IPS-NIHi11 (cell line): ENCODE measurements around the gene HP1BP3.
A peak's percentile ranks its signal among the peaks of the same experiment; 100 is the strongest.

Experiments used
- DNase-seq: peaks from one replicate; pipeline ENCODE4 v3.0.0; 2012; ENCODE audit warnings: mixed read lengths, low spot score

HP1BP3 gene

DNA sequence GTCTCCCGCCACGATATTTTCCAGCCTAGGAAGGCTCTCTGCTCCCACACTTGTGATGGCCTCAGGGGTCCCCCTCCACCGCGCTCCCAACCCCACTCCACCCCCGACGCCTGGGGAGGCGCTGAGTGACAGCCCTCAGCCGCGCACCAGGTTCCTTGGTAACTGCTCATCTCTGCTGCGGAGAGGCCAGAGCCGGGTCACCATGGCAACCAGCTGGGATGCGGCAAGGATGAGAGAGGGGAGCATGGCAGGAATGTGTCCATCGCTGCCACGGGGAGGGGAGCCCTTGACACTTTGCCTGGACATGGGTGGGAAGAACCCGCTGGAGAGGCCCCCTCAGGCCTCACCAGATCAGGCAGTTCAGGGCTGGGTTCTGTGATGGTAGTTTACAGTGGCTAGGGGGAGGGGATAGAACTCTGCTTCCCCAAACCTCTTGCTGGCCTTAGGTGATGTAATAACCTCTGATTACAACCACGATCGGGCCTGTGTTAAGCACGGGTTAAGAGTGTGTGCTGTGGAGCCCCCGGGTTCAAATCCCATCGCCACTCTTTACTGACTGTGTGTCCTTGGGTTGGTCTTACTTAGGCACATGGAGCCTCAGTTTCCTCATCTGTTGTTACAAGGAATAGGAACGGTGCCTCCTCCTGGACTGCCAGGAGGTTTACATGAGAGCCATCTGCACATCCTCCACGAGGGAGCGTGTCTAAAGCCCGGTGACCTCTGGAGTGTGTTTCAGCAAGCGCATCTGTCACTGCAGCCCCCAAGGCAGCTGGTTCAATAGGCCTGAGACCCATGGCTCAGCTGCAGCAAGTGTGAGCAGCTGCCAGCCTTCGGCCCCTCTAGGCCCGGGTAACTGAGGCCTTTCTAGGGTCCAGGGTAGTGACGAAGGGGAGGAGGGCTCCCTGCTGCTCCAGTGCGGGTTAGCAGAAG, 75.6 kb downstream of the HP1BP3 start:
- no peak for DNase-seq

DNA sequence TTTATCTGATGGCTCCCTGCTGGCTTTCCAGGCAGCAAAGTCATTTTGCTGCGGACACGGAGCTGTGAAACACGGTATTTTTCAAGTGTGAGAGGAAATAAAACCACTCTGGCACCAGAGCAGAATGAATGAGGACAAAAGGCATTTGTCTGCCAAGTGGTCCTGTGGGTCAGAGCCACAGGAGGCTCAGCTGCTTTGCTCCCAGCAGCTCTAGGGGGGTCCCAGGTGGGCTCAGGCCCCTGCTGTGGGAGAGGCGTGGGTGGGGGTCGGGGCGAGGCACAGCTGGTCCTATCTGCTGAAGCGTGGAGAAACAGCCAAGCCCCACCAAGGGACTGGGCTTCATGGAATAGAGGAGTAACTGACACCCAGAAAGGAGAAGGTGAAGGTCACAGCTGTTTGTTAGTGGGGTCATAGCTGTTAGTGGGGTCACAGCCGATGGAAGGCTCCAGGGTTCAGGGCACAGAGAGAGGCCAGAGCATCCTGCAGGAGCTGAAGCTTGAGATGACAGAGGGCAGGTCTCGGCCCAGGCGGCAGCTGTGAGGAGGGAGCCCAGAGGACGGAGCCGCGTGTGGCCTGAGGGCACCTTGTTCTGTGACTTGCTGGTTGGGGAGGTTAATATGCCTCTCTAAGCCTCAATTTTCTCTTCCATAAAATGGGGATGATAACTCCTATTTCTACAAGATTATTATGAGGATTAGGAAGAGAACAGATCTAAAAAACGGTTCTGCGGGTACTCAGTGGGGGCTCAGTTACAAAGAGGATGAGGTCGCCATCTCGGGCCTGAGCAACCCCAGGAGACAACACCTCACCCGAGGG, 76.4 kb downstream of the HP1BP3 start:
- DNase-seq: no peak

DNA sequence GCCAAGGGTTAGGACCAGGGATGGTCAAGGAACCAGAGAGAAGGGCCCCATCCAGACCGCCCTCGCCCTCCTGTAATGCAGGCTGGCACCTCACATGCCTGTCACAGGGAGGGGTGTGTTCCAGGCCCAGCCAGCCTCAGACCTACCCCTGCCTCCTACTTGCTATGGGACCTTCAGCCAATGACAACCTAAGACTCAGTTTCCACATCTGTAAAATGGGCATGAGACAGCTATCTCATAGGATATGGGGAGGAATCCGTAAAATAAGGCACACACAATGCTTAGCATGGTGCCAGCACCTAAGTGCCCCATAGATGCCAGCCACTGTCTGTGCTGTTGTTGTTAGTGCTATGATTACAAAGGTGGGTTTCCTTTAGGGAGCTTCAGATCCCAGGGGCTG, 77.2 kb downstream of the HP1BP3 start:
- no peak for DNase-seq

DNA sequence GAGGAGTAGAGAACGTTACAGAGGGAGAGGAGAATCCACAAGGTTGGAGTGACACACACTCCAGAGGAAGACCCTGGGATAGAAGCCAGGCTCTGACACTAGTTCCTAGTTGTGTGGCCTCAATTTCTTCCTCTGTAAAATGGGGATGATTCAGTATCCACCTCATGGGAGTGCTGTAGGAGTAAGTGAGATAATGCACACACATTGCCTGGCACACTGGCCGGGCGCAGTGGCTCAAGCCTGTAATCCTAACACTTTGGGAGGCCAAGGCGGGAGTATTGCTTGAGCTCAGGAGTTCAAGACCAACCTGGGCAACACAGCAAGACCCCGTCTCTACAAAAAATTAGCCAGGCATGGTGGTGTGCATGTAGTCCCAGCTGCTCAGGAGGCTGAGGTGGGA, 78.2 kb downstream of the HP1BP3 start:
- DNase-seq: no peak

DNA sequence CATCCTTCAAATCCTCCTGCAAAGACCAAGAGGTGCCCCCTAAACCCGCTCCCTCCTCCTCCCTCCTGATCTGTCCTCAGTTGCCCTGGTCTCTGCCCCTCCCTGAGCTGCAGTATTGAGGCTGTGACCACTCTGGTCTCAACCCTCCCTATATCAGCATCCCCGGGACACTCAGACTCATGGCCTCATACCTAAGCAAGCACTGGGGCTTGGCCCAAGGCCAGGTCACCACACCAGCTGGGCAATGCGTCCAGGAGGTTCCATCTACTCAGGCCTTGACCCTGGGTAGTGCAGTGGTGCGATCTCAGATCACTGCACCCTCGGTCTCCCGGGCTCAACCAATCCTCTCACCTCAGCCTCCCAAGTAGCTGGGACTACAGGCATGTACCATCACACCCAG, 79.0 kb downstream of the HP1BP3 start:
- no peak for DNase-seq

DNA sequence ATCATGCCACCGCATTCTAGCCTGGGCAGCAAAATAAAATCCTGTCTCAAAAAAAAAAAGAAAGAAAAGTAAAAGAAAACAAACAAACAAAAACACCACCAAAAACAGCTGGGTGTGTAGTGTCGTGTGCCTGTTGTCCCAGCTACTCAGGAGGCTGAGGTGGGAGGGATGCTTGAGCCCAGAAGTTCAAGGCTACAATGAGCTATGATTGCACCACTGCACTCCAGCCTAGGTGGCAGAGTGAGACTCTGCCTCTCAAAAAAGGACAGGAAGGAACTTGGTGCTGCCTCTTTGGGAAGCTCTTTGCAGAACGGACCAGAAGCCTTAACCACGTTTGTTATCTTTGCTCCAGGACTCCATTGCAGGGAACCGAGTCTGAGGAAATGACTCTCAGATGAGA, 80.3 kb downstream of the HP1BP3 start:
- no peak for DNase-seq

DNA sequence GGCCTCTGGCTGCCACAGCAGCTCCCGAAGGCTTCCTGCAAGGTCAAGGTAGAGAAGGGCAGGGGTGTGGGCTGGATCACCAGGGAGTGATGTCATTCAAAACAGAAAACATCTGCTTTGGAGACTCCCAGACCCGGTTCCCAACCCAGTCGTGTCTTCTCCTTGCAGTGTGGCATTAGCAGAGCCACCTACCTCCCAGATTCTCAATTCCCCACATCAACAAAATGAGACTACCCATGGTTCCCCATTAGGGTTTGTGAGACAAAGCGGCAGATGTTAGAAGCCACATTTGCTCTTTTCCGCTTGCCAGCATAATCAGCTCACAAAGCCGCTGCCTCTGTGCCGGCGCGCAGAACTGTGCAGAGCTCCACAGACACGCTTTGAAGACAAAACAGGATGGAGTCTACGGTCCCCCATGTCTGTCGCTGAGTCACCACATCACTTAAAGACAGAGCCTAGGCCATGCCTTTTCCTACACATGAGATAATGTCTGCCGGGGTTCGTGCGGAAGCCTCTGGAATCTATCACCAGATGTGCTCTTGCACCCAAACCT, 81.8 kb downstream of the HP1BP3 start:
- no peak for DNase-seq

DNA sequence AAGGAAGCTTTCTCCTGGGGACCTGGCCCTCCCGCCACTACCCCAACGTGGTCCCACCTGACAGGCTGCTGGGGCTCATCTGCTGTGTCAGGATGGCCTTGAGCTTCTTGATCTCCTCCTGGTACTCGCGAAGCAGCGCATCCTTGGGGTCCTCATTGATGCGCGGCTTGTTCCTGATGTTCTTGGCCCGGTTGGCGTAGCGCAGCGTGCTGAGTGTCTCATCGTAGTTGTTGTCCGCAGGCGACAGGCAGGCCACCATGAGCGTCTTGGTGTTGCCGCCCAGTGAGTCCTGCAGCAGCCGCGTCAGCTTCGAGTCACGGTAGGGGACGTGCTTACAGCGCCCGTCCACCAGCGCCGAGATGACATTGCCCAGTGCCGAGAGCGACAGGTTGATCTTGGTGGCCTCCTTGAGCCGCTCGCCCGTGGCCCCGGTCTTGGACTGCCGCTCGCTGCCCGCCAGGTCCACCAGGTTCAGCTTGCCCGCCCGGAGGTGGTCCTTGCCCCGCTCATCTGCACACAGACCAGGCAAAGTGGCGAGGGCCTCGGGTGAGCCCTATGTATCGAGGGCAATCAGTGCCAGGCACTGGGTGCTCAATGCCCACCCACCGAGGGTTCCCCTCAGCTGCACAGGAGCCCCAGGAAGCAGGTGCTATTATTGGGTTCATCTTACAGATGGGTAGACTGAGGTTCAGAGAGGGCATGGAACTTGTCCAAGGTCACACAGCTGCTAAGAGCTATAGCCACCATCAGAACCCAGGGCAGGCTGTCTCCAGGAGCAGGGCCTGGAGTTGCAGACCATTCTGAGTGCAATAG, 82.5 kb downstream of the HP1BP3 start:
- DNase-seq: no peak

DNA sequence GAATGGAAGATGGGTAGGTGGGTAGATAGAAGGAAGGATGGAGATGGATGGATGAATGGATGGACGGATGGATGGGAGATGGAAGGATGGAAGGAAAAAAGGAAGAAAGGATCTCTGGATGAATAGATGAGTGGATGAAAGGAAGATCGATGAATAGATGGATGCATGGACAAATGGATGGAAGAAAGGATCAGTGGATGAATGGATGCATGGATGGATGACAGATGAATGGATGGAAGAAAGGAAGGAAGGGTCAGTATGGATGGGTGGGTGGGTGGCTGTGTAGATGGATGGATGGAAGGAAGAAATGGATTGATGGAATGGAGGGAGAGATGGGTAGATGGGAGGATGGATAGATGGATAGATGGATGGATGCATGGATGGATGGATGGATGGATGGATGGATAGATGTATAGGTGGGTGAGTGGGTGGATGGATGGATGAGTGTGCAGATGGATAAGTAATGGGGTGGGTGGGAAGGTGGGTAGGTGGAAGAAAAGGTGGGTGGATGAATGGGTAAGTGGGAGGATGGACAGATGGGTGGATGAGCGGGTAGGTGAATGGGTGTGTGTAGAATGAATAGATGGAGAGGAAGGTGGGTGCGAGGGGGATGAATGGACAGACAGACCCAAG, 83.9 kb downstream of the HP1BP3 start:
- DNase-seq: no peak

DNA sequence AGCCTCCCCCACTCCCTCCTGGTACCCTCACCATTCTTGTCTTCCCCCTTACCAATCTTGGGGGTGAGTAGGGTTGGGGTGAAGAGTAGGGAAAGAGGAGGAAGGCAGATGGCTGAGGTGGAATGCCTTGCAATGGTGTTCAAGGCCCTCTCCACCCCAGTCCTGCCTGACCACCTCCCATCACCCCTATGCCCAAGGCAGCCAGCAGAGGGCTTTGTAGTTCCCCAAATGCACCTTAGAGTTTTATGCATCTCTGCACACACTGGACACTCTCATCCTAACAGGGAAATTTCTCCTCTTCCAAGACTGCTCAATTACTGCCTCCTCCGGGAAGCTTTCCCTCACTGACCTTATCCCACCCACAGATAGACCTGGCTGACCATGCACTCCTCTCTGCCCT, 84.7 kb downstream of the HP1BP3 start:
- no peak for DNase-seq

DNA sequence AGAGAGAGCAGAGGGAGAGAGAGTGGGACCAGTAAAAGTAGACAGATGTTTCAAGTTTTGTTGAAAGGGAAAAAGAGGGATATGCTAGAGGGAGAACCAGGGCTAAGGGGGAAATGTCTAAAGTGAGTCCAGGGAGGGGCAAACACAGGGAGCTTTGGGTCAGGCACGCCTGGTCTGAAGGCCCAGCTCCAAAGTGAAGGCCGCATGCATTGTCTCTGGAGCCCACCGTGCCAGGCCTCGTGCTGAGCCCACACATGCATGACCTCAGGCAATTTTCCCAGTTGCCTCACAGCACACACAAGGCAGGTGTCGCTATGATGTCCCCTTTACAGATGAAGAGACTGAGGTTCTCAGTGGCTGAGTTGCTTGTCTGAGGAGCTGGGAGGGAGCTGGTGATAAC, 85.3 kb downstream of the HP1BP3 start:
- no peak for DNase-seq

DNA sequence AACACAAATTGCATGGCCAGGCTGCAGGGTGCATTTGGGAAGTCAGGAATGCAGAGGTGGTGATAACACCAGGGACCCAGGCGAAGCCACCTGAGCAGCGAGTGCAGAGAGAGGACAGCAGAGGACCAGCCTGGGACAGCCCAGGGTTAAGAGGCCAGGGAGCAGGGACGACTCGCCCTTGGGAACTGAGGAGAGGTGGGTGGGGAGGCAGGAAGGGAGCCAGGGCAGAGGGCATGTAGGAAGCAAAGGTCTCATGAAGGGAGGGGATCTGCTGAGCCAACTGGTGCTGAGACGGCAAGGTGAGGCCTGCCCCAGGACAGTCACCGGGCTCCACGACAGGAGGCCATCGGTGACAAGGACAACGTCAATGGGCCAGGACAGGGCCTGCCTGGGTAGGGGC, 85.7 kb downstream of the HP1BP3 start:
- no peak for DNase-seq

DNA sequence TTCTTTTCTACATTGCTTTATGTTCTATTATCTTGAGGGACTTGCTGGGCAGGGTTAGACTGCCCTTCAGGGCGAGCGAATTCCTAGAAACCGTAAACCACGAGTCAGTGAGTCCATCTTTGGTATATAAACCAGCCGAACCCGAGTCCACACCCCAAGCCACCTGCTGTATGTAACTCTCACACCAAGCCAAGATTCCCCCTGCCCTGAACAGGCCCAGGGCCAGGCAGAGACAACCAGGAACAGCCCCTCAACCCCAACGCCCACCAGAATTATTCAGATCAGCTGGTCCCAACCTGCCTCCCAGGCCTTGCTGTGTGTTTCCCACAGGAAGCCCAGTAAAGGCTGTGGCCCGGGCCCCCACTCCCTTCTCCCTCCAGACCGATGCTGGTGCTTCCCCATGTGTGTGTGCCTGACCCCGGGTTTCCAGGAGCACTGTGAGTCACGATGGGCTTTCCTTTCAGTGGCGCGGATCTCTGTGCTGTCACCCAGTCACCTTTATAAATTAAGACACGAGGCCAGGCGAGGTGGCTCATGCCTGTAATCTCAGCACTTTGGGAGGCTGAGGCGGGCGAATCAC, 86.4 kb downstream of the HP1BP3 start:
- no peak for DNase-seq

DNA sequence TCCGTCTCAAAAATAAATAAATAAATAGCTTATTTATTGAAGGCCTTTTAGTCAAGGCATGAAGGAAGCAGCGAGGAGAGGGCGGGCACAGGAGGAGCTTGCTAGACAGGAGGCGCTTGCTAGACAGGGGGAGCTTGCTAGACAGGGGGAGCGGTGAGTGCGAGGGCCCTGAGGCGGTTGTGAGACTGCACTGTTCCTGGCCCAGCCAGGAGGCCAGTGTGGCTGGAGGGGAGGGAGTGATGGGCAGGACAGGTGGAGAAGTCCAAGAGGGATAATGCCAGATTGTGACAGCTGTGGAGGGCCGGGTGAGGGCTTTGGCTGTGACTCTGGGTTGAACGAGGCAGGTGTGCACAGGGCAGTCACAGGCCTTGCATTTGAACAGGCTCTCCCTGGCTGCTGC, 87.5 kb downstream of the HP1BP3 start:
- no peak for DNase-seq

DNA sequence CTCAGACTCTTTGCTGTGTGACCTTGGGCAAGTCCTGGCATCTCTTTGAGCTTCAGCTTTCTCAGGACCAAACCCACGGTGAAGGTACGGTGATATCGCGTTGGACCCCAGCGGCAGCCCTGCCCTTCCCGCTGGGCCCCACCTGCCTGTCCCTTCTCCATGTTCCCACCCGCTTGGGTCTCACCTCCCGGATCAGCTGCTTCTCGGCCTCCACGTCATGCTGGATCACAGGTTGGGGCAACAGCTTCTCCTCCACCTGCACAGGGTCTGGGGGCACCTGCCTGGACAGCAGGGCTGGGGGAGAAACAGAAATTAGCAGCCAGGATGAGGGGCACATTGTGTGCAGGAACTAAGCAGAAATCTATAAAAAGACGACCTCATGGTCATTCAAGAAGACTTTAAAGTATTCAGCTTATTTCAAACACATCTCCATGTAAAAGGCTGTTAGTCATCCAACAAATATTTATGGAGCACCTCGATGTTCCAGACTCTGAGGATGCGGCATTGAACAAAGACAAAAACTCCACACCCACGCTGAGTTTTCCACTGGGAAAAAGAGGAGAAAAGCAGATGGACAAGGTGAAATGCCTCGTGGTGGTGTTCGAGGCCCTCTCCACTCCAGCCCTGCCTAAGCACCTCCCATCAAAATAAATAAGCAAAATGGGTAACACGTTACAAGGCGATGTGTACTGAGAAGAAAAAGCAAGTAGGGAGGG, 88.8 kb downstream of the HP1BP3 start:
- DNase-seq: no peak

DNA sequence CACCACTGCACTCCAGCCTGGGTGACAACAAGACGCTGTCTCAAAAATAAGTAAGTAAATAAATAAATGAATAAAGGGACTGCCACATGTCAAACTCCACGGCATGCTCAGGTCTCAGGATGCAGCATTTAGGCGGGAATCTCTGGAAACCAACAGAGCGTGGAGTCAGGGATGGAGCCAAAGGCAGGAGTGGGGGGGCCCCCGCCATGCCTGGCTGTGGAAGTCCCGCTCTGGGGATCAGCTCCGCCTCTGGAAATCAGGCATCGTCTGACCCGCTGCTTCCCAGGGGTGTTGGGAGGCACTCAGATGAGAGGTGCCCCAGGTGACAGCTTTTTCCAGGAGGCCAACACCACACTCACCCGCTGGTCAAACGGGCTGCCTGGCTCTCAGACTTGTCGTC, 89.5 kb downstream of the HP1BP3 start:
- DNase-seq: no peak

DNA sequence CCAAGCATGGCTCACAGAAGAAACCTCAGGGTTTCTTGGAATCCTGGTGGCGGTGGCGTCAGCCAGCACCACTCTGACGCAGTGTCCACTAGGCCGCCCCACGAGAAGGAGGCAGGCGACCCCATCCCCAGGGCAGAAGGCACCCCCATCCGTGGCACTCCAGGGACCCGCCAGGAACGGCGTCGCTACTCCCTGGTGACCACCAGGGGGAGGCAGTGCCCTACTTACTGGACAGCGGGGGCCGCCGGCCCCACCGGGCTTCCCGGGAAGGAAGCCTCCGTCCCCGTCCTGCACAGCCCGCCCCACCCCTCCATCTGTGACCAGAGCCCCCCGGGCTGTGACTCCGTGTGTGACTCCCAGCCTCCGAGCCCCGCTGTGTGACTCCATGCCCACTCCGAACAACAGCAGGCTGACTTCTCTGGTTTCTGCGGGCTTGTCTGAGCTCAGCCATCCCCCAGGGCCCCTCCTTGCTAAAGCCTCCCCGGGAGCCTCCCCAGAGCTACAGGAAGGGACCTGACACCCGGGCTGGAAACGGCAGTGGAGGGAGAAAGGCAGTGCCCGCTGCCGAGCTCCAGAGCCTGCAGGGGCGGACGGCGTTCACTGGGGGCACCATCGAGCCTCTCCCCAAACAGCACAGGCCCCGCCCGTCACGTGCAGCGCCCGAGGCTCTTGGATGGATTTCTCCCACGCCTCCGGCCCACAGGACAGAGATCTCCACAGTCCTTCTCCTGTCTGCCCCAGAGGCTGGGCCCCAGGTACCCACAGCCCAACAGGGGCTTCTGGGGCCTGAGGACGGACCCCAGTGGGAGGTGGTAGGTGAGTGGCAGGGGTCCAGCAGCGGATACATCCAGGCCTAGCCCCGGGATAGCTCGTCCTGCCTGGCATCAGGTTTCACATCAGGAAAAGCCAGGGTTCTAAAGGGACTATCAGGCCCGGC, 90.4 kb downstream of the HP1BP3 start:
- peak; percentile 94 for DNase-seq

DNA sequence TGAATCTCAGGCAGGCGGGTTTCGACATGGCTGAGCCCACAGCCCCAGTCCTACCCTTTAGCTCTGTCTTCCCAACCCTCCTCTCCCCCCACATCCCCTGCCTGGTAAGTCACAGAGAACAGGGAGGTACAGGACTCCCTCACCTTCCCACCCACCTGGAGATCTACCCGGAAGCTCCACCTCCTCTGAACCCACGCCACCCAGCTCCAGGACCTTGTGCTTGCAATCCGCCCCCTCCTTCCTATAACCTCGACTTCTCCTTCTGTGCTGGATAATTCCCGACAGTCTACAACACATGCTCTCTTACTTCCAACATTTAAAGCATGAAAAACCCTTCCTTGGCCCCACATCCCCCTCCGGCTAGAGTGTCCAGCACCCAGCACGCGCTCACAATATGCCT, 91.6 kb downstream of the HP1BP3 start:
- no peak for DNase-seq

DNA sequence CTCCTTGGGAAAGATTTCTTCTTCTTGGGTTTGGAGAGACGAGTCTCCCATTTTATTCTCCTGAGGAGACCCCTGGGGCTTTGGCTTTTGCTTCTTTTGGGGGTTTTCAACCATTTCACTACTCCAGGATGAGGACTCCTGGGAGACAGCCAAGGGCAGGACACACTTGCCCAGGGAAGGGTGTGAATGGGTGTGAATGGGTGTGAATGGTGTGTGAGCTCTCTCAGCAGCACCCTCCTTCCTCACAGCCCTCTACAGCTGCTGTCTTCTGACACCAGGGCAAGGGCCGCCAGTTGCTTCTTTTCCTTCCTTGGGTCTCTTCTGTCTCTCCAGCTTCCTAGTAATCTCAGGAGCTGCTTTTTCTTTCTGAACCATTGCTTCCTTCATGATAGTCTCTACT, 93.5 kb downstream of the HP1BP3 start:
- DNase-seq: no peak
